ENCODE measurements around the gene CLDN25. TPM values are rescaled to one million over a fixed set of nuclear protein-coding genes. Genes with fewer than 3 reads are reported as not detected.

Gene CLDN25
- total RNA-seq, 1 experiment from 2014 or later = not detected

GRCh38 chr11:113796663-113797259 is 17.2 kb downstream of the CLDN25 start:
- ChIA-PET POLR2A (no interaction called here), CTCF (interaction anchor here (0.7 to 1.9 kb wide), 6 partner anchors 10 to 492 kb away, joined by 3 to 9 read pairs (median 7); no protein-coding TSS in a partner anchor), RAD21 (ENCODE audit: low non-redundant PET in 1 of 2, low total read pairs in 2 of 2, uncharacterized antibody in 2 of 2, unreplicated experiment in 2 of 2) (no interaction called here)
- DNase-seq (ENCODE audit: low read depth, low spot score) (peak; percentile 12), ATAC-seq (peak; percentile 93)
- BruUV-seq (replicated peaks) = no TSS peak
- peaks cover 14 to 15% of the 10 kb centered on the region in 2 experiments; a peak in 3 of 4 replicates for H3K36me3 ChIP-seq (ENCODE audit: control insufficient read depth in 1 of 2, insufficient read depth in 2 of 2, low read length in 2 of 2)
- intact Hi-C loops (cut with micrococcal nuclease) = loop anchor here (1.0 kb wide), 1 partner anchor 491 kb away; no protein-coding TSS in a partner anchor
- H3K9me2 ChIP-seq (ENCODE audit: insufficient read depth) = no peaks in the 10 kb centered on the region
- no peak overlapping the region for H3K9ac ChIP-seq (ENCODE audit: low read length)
- no peaks in the 10 kb centered on the region for H4K20me1 ChIP-seq (ENCODE audit: insufficient read depth)
- no peaks in the 10 kb centered on the region for H3K4me1 ChIP-seq (ENCODE audit: control insufficient read depth in 1 of 2, insufficient read depth in 2 of 2, low read length in 2 of 2)
- H2AFZ ChIP-seq (ENCODE audit: low read depth, low read length, poor library complexity, severe bottlenecking) = no peak overlapping the region
- TF ChIP-seq RAD21 (IDR thresholded peaks at IDR 0.05; ENCODE audit: low read depth) = peak; percentile 59
- TF ChIP-seq, protein P1, sequence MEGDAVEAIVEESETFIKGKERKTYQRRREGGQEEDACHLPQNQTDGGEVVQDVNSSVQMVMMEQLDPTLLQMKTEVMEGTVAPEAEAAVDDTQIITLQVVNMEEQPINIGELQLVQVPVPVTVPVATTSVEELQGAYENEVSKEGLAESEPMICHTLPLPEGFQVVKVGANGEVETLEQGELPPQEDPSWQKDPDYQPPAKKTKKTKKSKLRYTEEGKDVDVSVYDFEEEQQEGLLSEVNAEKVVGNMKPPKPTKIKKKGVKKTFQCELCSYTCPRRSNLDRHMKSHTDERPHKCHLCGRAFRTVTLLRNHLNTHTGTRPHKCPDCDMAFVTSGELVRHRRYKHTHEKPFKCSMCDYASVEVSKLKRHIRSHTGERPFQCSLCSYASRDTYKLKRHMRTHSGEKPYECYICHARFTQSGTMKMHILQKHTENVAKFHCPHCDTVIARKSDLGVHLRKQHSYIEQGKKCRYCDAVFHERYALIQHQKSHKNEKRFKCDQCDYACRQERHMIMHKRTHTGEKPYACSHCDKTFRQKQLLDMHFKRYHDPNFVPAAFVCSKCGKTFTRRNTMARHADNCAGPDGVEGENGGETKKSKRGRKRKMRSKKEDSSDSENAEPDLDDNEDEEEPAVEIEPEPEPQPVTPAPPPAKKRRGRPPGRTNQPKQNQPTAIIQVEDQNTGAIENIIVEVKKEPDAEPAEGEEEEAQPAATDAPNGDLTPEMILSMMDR (IDR thresholded peaks at IDR 0.05 in 2 of 3, conservative IDR thresholded peaks at IDR 0.05 in 1 of 3; ENCODE audit: borderline replicate concordance in 1 of 3, insufficient read depth in 1 of 3, low read depth in 2 of 3, low read length in 2 of 3) = peak; percentile 33 to 71 (median 68); a peak in 5 of 6 replicates
- no peak for TF ChIP-seq EGR1 (IDR thresholded peaks at IDR 0.05; ENCODE audit: low read depth)
- H3K4me2 ChIP-seq (ENCODE audit: low read length) = no peak overlapping the region
- no peaks in the 10 kb centered on the region for H3K27me3 ChIP-seq (ENCODE audit: insufficient read depth, low read length)
- no peaks in the 10 kb centered on the region for H3K9me3 ChIP-seq (ENCODE audit: control insufficient read depth in 1 of 2, insufficient read depth in 1 of 2, low read depth in 1 of 2, low read length in 2 of 2)
- H3K27ac ChIP-seq (ENCODE audit: low read depth, low read length) = no peak overlapping the region
- H3K4me3 ChIP-seq (replicated peaks in 1 of 2; ENCODE audit: low read depth in 1 of 2, low read length in 2 of 2) = no peak overlapping the region
- no peaks in the 10 kb centered on the region for H3K79me2 ChIP-seq (ENCODE audit: insufficient read depth, low read length)

DNA sequence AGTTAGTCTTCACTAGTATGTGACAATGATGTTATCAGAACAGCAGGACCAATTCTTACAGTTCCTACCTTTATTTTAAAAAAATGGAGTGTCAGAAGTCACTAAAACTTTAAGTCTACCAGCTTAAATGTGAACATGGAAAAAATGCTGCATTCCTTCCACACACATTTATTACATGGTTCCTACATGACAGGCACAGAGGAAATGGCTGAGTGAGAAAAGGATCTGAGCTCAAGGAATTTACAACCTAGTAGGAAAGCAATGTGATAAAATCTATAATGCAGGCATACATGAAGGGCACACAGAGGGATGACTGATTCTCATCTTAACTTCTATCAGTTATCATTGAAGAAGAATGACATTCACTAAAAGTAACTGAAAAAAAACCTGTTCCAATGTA is 23.0 kb downstream of the CLDN25 start:
- Histone ChIP-seq H3K4me3 (replicated peaks in 1 of 2; ENCODE audit: low read depth in 1 of 2, low read length in 2 of 2) (no peak overlapping the region), H3K9me3 (ENCODE audit: control insufficient read depth in 1 of 2, insufficient read depth in 1 of 2, low read depth in 1 of 2, low read length in 2 of 2) (no peaks in the 10 kb centered on the region), H3K9me2 (ENCODE audit: insufficient read depth) (no peaks in the 10 kb centered on the region), H3K4me1 (ENCODE audit: control insufficient read depth in 1 of 2, insufficient read depth in 2 of 2, low read length in 2 of 2) (no peaks in the 10 kb centered on the region), H4K20me1 (ENCODE audit: insufficient read depth) (no peaks in the 10 kb centered on the region; the same call in 1 of the 2 replicates), H3K9ac (ENCODE audit: low read length) (no peak overlapping the region), H2AFZ (ENCODE audit: low read depth, low read length, poor library complexity, severe bottlenecking) (no peak overlapping the region), H3K36me3 (ENCODE audit: control insufficient read depth in 1 of 2, insufficient read depth in 2 of 2, low read length in 2 of 2) (peaks cover 29% of the 10 kb centered on the region in 2 experiments), H3K27ac (ENCODE audit: low read depth, low read length) (no peak overlapping the region), H3K79me2 (ENCODE audit: insufficient read depth, low read length) (no peaks in the 10 kb centered on the region), H3K4me2 (ENCODE audit: low read length) (no peak overlapping the region), H3K27me3 (ENCODE audit: insufficient read depth, low read length) (no peaks in the 10 kb centered on the region)
- ChIA-PET CTCF (no interaction called here), RAD21 (ENCODE audit: low non-redundant PET in 1 of 2, low total read pairs in 2 of 2, uncharacterized antibody in 2 of 2, unreplicated experiment in 2 of 2) (no interaction called here), POLR2A (no interaction called here)
- no TSS peak for BruUV-seq (replicated peaks)
- DNase-seq (ENCODE audit: low read depth, low spot score) = no peak
- no peak for TF ChIP-seq EGR1 (IDR thresholded peaks at IDR 0.05; ENCODE audit: low read depth)
- TF ChIP-seq CBX3 (IDR thresholded peaks at IDR 0.05; ENCODE audit: low read depth) = no peak
- TF ChIP-seq ZNF274 (IDR thresholded peaks at IDR 0.05; ENCODE audit: low read depth, low read length) = no peak
- TF ChIP-seq TCF7L2 (IDR thresholded peaks at IDR 0.05; ENCODE audit: borderline replicate concordance, extremely low read depth, insufficient read depth, insufficient read length) = no peak
- TF ChIP-seq RAD21 (IDR thresholded peaks at IDR 0.05; ENCODE audit: low read depth) = no peak
- TF ChIP-seq SRF (IDR thresholded peaks at IDR 0.05; ENCODE audit: low read depth) = no peak
- TF ChIP-seq POLR2AphosphoS5 (IDR thresholded peaks at IDR 0.05; ENCODE audit: low read depth, low read length) = no peak
- no peak for TF ChIP-seq SP1 (IDR thresholded peaks at IDR 0.05; ENCODE audit: low read depth)
- no peak for TF ChIP-seq MAX (IDR thresholded peaks at IDR 0.05)
- TF ChIP-seq SIN3A (IDR thresholded peaks at IDR 0.05; ENCODE audit: low read depth) = no peak
- intact Hi-C loops (cut with micrococcal nuclease) = no loop called here
- no peak for ATAC-seq
